HFF-Myc (cell line): ENCODE results near the gene HAUS7.
"Not testable (repeated sequence)": the region's sequence is repeated elsewhere in the genome, so short reads cannot be mapped to it uniquely, and the experiment has no call there.

Experiments
- DNase-seq: peaks from one replicate; pipeline ENCODE4 v3.0.0-alpha.2; 2011; ENCODE audit warnings: low read depth; ENCODE audit errors: extremely low read depth
- H3K4me3 ChIP-seq: replicated peaks from 2 replicates; pipeline ENCODE4 v1.5.1; 2011; ENCODE audit warnings: low read depth, mild to moderate bottlenecking, control low read depth, low read length
- CTCF ChIP-seq: IDR thresholded peaks from 2 replicates; pipeline ENCODE4 v1.5.1; 2012; ENCODE audit warnings: mild to moderate bottlenecking, low read depth, low read length, control low read depth; ENCODE audit errors: missing control alignments

The HAUS7 gene

DNA sequence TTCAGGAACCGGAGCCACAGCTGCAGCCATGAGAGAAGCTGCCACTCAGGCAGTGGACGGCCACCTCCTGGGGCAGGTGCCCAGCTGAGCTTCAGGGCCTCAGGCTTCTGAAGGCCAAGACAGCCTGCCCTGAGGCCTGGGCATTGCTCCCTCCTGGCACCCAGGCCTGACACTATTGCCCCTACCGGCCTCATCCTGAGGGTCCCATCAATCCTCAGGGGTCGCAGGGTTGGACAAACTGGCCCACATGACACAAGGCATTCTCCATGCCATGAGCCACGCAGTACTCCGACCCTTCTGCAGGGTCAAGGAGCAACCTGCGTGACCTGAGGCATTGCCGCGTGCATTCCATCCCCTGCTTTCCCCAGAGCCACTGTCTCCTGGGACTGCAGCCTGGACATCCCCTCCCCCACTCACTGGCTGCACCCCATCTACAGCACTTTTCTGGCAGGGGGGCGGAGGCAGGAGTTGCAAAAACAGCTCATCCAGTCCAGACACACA is 62.1 kb downstream of the HAUS7 start:
- no peak for TF ChIP-seq CTCF
- DNase-seq = no peak
- no peak overlapping the region for H3K4me3 ChIP-seq

DNA sequence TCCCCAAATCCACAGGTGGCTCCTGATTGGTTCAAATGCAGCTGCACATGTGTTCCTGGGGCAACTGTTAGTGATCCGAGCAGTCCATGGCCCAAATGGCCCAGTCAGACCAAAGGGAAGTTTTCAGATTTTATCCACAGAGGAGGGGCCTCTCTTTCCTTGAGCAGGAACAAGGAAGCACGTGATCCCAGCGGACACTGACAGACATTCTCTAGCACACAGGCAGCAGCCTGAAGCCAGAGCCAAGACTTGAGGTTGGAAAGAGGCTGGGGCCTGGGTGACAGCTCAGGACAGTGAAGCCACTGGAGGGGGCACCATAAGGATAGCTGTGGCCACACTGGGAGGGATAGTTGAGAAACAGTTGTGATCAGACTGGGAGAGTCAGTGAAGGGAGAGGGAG is 62.6 kb downstream of the HAUS7 start:
- no peak for DNase-seq
- no peak for TF ChIP-seq CTCF
- no peak overlapping the region for H3K4me3 ChIP-seq

DNA sequence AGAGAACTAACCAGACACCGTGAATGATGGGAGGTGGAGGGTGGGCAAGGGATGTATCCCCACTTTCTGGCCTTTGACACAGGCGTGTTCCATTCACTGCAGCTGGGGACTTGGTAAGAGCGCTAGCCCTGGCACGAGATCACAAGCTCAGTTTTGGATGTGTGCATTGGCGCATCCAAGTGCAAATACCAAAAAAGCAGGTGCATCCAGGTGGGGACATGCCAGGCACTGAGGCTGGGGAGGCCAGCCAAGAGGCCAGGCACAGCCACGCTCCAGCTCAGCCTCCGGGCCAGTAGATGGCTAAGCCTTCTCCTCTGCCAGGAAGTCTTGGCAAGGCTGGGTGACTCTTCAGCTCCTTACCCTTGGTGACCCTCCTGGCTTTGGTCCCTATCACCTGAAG is 63.5 kb downstream of the HAUS7 start:
- no peak overlapping the region for H3K4me3 ChIP-seq
- no peak for TF ChIP-seq CTCF

GRCh38 chrX:153406011-153406410 is 64.4 kb downstream of the HAUS7 start:
- no peak for DNase-seq
- TF ChIP-seq CTCF = no peak
- no peak overlapping the region for H3K4me3 ChIP-seq

More for the DNA sequence above, 63.5 kb downstream of the HAUS7 start:
- no peak for DNase-seq

DNA sequence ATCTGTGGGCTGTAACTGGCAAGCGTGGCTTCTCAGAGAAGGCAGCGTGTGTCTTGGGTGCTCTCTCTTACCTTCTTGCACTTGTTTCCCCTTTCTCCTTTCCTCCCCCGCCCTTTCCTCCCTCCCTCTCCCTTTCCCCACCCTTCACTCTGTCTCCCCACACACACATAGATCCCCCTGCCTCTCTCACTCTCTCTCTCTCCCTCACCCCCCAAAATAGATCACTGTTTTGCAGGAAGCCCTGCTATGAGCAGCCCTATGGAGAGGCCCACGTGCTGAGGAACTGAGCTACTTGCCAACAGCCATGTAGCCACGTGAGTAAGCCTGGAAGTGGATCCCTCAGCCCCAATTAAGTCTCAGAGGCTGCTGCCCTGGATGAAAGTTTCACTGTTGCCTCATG is 65.0 kb downstream of the HAUS7 start:
- TF ChIP-seq CTCF = no peak
- DNase-seq = no peak

GRCh38 chrX:153404333-153404732 is 66.0 kb downstream of the HAUS7 start:
- DNase-seq, H3K4me3 ChIP-seq: not testable (repeated sequence)

More for the DNA sequence above, 65.0 kb downstream of the HAUS7 start:
- no peak overlapping the region for H3K4me3 ChIP-seq

DNA sequence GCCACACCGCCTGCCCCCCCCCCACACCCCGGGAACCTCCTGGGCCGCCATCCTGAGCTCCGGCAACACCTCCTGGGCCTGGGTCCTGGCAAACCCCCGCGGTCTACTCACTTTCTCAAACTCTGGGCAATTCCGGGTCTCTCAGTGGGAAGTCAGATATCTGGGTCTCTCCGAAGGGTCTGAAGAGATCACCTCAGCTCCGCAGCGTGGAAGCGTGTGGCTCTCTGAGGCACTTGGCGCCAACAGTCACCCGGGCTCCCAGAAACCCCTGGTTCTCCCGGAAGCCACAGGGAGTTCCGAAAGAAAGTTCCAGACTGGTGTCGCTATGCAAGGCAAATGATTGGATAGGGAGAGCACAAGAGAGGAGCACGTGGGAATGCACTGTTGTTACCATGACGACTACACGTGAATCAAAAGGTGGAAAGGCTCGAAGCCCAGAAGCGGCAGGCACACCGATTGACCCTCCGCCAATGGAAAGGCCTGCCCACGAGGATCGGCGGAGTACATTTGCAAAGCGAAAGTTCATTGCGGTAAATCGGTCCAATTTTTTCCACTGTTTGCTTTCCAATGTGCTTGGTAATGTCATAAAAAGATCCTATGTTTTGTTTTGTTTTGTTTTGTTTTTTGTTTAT is 69.1 kb downstream of the HAUS7 start, which contains the start of gene PNMA6E:
Gene PNMA6E, minus strand, starts transcription at position 218 of the 632 bp plus-strand sequence. CDS start 2,501 bp downstream, outside the sequence.
- H3K4me3 ChIP-seq = no peak within 1 kb of the TSS
- no peak for TF ChIP-seq CTCF
- no peak for DNase-seq
